Activated T-helper 2 cell treated with anti-CD3 and anti-CD28 coated beads, Interferon-gamma antibody, Interleukin-2, Interleukin-4, amounts not matched to agents 10 μg/mL and 5 μg/mL and 100 μg/mL, durations not matched to agents 14 hours and 24 hours and 36 hours (primary cell): Measurements from ENCODE around the gene THRB. TPM values are rescaled to one million over a fixed set of nuclear protein-coding genes. Genes with fewer than 3 reads are reported as not detected.

Source experiments
- DNase-seq: peaks from one replicate; pipeline ENCODE4 v3.0.0; 2021; ENCODE audit warnings: low spot score
- H3K27ac Mint-ChIP-seq: one replicate; pipeline ENCODE4 v1.8.0; 2021; ENCODE audit warnings: mixed read lengths
- H3K27me3 Mint-ChIP-seq: one replicate; pipeline ENCODE4 v1.8.0; 2021; ENCODE audit warnings: low read depth, mixed read lengths
- H3K36me3 Mint-ChIP-seq: one replicate; pipeline ENCODE4 v1.8.0; 2021; ENCODE audit warnings: low read depth, mixed read lengths
- H3K4me1 Mint-ChIP-seq: one replicate; pipeline ENCODE4 v1.8.0; 2021; ENCODE audit warnings: low read depth, mixed read lengths
- H3K4me3 Mint-ChIP-seq: one replicate; pipeline ENCODE4 v1.8.0; 2021; ENCODE audit warnings: low read depth, mild to moderate bottlenecking, moderate library complexity, mixed read lengths
- H3K9me3 Mint-ChIP-seq: one replicate; pipeline ENCODE4 v1.8.0; 2021; ENCODE audit warnings: mixed read lengths
- intact Hi-C: fragments of 100-400 bp; cut with micrococcal nuclease; formaldehyde crosslinking; loops from one replicate; pipeline ENCODE4 v1.15.1; 2023
- total RNA-seq: library from RNA; stranded (reverse); gene quantifications from 2 replicates; pipeline ENCODE4 v1.2.3, GENCODE V29; 2022

Gene THRB
- total RNA-seq, 1 donor from 2014 or later: not detected

- DNase-seq: no peak
- Mint-ChIP-seq H3K27ac (no peak overlapping the region), H3K9me3 (no peaks in the 10 kb centered on the region), H3K36me3 (no peaks in the 10 kb centered on the region), H3K4me3 (no peak overlapping the region), H3K27me3 (no peaks in the 10 kb centered on the region), H3K4me1 (no peaks in the 10 kb centered on the region)
- intact Hi-C loops: no loop called here
Observed at GRCh38 chr3:24300949-24301348, 193.7 kb downstream of the THRB start.

GRCh38 chr3:24299806-24300626 is 194.6 kb downstream of the THRB start:
- Mint-ChIP-seq H3K4me1 (no peaks in the 10 kb centered on the region), H3K9me3 (no peaks in the 10 kb centered on the region), H3K4me3 (no peak overlapping the region), H3K27ac (no peak overlapping the region), H3K36me3 (no peaks in the 10 kb centered on the region), H3K27me3 (no peaks in the 10 kb centered on the region)
- intact Hi-C loops: no loop called here
- no peak for DNase-seq

- no peak overlapping the region for H3K4me3 Mint-ChIP-seq
- H3K9me3 Mint-ChIP-seq: no peaks in the 10 kb centered on the region
- intact Hi-C loops: no loop called here
- no peaks in the 10 kb centered on the region for H3K36me3 Mint-ChIP-seq
- H3K27me3 Mint-ChIP-seq: no peaks in the 10 kb centered on the region
- no peak overlapping the region for H3K27ac Mint-ChIP-seq
- DNase-seq: no peak
- H3K4me1 Mint-ChIP-seq: no peaks in the 10 kb centered on the region
Observed at GRCh38 chr3:24299246-24299805, 195.3 kb downstream of the THRB start.

- no peaks in the 10 kb centered on the region for H3K9me3 Mint-ChIP-seq
- H3K36me3 Mint-ChIP-seq: no peaks in the 10 kb centered on the region
- no peaks in the 10 kb centered on the region for H3K27me3 Mint-ChIP-seq
- no peaks in the 10 kb centered on the region for H3K4me1 Mint-ChIP-seq
- DNase-seq: no peak
- intact Hi-C loops: no loop called here
- no peak overlapping the region for H3K27ac Mint-ChIP-seq
- H3K4me3 Mint-ChIP-seq: no peak overlapping the region
Observed at GRCh38 chr3:24296441-24297205, 198.0 kb downstream of the THRB start.

- no peaks in the 10 kb centered on the region for H3K9me3 Mint-ChIP-seq
- no peak overlapping the region for H3K4me3 Mint-ChIP-seq
- H3K36me3 Mint-ChIP-seq: no peaks in the 10 kb centered on the region
- no peaks in the 10 kb centered on the region for H3K4me1 Mint-ChIP-seq
- no peak for DNase-seq
- no peak overlapping the region for H3K27ac Mint-ChIP-seq
- no peaks in the 10 kb centered on the region for H3K27me3 Mint-ChIP-seq
- intact Hi-C loops: no loop called here
Observed at GRCh38 chr3:24294150-24294549, 200.5 kb downstream of the THRB start.

GRCh38 chr3:24291646-24292045 is 203.0 kb downstream of the THRB start:
- no peak overlapping the region for H3K4me3 Mint-ChIP-seq
- H3K36me3 Mint-ChIP-seq: no peaks in the 10 kb centered on the region
- no peaks in the 10 kb centered on the region for H3K4me1 Mint-ChIP-seq
- no peak for DNase-seq
- no peak overlapping the region for H3K27ac Mint-ChIP-seq
- intact Hi-C loops: no loop called here
- H3K27me3 Mint-ChIP-seq: no peaks in the 10 kb centered on the region
- no peaks in the 10 kb centered on the region for H3K9me3 Mint-ChIP-seq

- Mint-ChIP-seq H3K9me3 (no peaks in the 10 kb centered on the region), H3K4me3 (no peak overlapping the region), H3K27me3 (no peaks in the 10 kb centered on the region), H3K27ac (no peak overlapping the region), H3K36me3 (no peaks in the 10 kb centered on the region), H3K4me1 (no peaks in the 10 kb centered on the region)
- intact Hi-C loops: no loop called here
- no peak for DNase-seq
Observed at GRCh38 chr3:24290596-24290995, 204.1 kb downstream of the THRB start.

GRCh38 chr3:24288496-24289236 is 206.0 kb downstream of the THRB start:
- DNase-seq: no peak
- Mint-ChIP-seq H3K4me1 (no peaks in the 10 kb centered on the region), H3K36me3 (no peaks in the 10 kb centered on the region), H3K27me3 (no peaks in the 10 kb centered on the region), H3K27ac (no peak overlapping the region), H3K4me3 (no peak overlapping the region), H3K9me3 (no peaks in the 10 kb centered on the region)
- intact Hi-C loops: no loop called here

- H3K27me3 Mint-ChIP-seq: no peaks in the 10 kb centered on the region
- no peaks in the 10 kb centered on the region for H3K36me3 Mint-ChIP-seq
- H3K9me3 Mint-ChIP-seq: no peaks in the 10 kb centered on the region
- no peak overlapping the region for H3K27ac Mint-ChIP-seq
- intact Hi-C loops: no loop called here
- no peak for DNase-seq
- H3K4me3 Mint-ChIP-seq: no peak overlapping the region
- no peaks in the 10 kb centered on the region for H3K4me1 Mint-ChIP-seq
Observed at GRCh38 chr3:24287755-24288450, 206.7 kb downstream of the THRB start.

GRCh38 chr3:24286405-24286804 is 208.2 kb downstream of the THRB start:
- Mint-ChIP-seq H3K4me1 (no peaks in the 10 kb centered on the region), H3K27me3 (no peaks in the 10 kb centered on the region), H3K27ac (no peak overlapping the region), H3K36me3 (no peaks in the 10 kb centered on the region), H3K9me3 (no peaks in the 10 kb centered on the region), H3K4me3 (no peak overlapping the region)
- intact Hi-C loops: no loop called here
- no peak for DNase-seq

- H3K9me3 Mint-ChIP-seq: no peaks in the 10 kb centered on the region
- intact Hi-C loops: no loop called here
Observed at GRCh38 chr3:24278543-24278942, 216.1 kb downstream of the THRB start.

GRCh38 chr3:24273491-24273890 is 221.2 kb downstream of the THRB start:
- no peak for DNase-seq
- Mint-ChIP-seq H3K27me3 (no peaks in the 10 kb centered on the region), H3K4me3 (no peak overlapping the region), H3K36me3 (no peaks in the 10 kb centered on the region), H3K27ac (no peak overlapping the region), H3K9me3 (no peaks in the 10 kb centered on the region), H3K4me1 (no peaks in the 10 kb centered on the region)
- intact Hi-C loops: no loop called here

More at GRCh38 chr3:24278543-24278942, 216.1 kb downstream of the THRB start:
- Mint-ChIP-seq H3K4me1 (no peaks in the 10 kb centered on the region), H3K4me3 (no peak overlapping the region), H3K27ac (no peak overlapping the region), H3K27me3 (no peaks in the 10 kb centered on the region), H3K36me3 (no peaks in the 10 kb centered on the region)
- DNase-seq: no peak
